ENCODE results near the gene CFAP20DC.

DNA sequence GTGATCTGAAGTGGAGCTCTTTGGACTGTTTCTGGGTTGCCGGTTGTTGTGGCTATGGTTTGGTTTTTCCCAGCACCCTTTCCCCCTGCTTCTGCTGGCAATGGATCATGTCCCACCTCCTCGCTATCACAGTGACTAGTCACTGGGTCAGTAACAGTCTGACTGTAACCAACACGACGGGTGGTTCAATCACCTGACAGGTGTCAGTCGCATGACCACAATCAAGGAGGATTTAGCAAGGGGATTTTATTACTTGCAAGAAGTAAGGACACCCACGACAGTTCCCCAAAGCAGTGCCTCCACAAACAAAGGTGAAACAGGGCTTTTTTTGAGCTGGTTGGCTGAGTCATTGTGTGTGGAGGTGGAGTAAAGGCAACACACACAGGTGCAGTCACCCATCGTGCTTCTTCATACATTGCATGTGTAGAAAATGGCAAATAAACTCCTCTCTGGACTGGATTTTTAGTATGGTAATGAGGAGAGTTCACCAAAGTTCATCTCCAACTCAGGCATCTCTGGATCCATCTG lies 324.4 kb downstream of the CFAP20DC start:
- no peak for TF ChIP-seq CTCF (IDR thresholded peaks at IDR 0.05; ENCODE audit: low read depth, low read length)
- no peak for TF ChIP-seq MYC (IDR thresholded peaks at IDR 0.05; ENCODE audit: low read depth, low read length)
- no peak for TF ChIP-seq POLR2A (IDR thresholded peaks at IDR 0.05; ENCODE audit: extremely low read depth, insufficient read length)
- no peak for TF ChIP-seq MAX (IDR thresholded peaks at IDR 0.05; ENCODE audit: low read depth, low read length)
